ENCODE measurements around the gene SPPL3. TPM values are rescaled to one million over a fixed set of nuclear protein-coding genes. Genes with fewer than 3 reads are reported as not detected.

SPPL3 gene
- total RNA-seq, 1 donor from 2014 or later, result 29.6 TPM

DNA sequence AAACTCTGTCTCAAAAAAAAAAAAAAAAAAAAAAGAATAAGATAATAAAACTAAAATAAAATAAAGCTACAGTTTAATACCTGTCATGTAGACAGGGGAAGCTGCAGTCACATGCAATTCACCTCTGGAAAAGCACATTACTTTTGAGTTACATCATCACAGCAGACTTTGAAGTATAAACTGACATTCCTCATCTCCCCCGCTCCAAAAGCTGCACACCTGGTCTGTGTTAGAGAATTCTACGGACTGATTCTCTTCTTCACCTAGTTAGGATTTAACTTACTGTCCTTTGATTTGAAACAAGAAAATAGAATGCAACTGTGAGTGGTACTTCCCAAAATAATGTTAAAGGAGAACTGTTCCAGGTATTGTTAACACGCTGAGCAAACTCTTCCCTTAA, 25.1 kb downstream of the SPPL3 start:
- DNase-seq (ENCODE audit: low spot score), result peak; percentile 14

DNA sequence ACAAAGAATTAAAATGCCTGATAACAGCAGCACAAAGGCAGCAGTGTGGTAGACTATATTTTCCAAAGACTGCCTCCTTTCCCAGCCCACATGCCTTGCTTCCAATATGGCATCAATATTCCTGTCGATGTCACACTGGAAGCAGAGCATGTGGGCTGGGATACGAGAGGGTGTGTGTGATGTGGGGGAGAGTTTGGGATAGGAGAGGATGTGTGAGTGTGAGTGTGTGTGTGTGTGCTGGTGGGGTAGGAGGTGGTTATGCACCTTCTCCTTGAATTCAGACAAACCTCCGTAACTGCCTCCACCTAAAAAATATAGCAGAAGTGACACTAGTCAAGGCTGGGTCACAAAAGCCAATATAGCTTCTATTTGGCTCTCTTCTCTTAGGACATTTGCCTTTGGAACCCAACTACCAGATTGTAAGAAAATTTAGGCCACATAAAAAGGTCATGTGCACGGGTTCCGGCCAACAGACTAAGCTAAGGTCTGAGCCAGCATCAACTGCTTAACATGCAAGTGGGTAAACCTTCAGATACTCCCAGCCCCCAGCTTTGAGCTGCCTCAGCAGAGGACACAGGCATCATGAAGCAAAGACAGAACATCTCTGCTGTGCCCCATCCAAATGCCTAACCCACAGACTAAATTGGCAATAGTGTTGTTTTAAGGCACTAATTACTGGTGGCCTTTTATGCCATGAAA, 29.5 kb downstream of the SPPL3 start:
- DNase-seq (ENCODE audit: low spot score), result no peak

DNA sequence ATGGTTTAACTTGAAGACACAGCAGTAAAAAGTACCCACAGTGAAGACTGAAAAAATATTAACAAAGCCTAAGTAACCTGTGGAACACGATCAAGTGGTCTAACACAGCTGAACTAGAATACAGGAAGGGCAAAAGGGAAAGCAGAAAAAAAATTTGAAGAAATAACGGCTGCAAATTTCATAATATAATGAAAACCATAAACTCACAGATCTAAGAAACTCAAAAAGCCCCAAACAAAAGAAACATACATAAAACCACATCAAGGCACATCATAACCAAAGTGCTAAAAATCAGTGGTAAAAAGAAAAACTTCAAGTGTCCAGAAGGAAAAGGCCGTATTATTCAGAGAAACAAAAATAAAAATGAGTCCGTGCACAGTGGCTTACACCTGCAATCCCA, 30.9 kb downstream of the SPPL3 start:
- DNase-seq (ENCODE audit: low spot score), result no peak

DNA sequence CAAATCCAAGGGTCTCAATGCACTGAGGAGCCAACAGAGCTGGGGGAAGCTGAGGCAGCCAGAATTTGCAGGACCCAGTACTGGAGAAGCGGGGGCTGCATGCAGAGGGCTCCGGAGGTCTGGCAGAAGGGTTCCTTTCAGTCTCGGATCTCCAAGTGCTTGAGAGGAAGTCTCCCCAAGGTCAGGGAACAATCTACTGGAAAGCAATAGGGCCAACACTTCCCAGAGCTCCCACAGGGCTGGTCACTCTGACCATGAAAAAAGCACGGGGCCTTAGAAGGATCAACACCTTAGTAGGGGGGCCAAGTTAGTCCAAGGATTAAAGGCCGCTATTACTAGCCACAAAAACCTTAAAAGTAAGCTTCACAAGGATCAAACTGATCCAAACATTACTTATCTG, 31.7 kb downstream of the SPPL3 start:
- no peak for DNase-seq (ENCODE audit: low spot score)

DNA sequence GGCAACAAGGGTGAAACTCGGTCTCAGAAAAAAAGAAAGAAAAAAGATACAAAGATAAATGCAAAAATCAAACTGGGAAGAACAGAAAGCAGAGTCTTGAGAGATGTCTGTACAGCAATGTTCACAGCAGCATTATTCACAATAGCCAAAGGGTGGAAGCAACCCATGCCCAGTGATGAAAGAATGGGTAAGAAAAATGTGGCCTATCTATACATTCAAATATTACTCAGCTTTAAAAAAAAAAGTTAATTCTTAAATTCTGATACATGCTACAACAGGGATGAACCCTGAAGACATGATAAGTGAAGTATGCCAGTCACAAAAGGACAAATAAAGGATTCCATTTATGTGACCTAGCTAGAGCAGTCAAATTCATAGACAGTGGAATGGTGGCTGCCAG, 33.7 kb downstream of the SPPL3 start:
- no peak for DNase-seq (ENCODE audit: low spot score)

DNA sequence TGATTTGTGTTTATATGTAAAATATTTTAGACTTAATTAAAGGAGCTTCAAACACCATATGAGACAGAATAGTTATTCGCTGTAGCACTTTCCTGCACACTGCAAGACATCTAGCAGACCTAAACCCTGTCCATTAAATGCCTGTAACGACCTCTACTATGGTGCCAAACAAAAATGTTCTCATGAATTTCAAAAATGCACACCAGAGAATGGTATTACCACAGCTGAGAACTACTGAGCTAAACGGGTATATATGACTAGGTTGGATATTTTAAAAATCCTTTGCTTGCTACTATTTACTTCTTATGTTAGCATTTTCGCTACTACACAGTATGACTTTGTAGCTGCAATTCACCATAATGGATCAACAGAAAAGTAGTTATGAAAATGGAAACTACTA, 34.8 kb downstream of the SPPL3 start:
- DNase-seq (ENCODE audit: low spot score), result no peak

DNA sequence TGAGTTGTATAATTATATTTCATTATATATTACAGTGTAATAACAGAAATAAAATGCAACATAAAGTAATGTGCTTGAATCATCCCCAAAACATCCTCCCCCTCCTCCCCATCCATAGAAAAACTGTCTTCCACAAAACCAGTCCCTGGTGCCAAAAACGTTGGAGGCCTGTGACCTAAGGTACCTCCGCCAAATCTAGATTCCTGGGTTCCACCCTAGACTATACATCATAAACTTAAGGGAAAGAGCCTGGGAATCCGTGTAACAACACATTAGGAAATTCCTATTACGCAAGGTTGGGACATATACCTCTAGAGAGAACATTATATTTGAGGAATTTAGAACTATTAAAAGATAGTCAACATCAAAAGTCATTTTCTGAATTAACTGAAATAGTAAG, 38.0 kb downstream of the SPPL3 start:
- DNase-seq (ENCODE audit: low spot score), result no peak

DNA sequence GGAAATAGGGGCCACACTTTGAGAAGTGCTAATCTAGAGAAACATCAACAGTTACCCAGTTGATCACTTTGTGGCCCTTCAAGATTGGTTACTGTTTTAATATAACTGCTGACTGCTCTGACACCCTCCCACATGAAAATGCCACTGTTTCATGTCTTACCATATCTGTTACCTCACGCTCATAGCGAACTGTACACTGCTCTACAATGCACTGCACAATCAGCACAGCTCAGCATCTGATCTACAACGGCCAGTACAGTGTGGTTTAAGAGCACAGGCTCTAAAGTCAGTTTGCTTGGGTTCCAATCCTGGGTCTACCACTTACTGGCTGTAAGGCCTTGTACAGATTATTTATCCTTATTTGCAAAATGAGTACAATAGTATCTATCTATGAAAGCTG, 39.1 kb downstream of the SPPL3 start:
- DNase-seq (ENCODE audit: low spot score), result no peak

DNA sequence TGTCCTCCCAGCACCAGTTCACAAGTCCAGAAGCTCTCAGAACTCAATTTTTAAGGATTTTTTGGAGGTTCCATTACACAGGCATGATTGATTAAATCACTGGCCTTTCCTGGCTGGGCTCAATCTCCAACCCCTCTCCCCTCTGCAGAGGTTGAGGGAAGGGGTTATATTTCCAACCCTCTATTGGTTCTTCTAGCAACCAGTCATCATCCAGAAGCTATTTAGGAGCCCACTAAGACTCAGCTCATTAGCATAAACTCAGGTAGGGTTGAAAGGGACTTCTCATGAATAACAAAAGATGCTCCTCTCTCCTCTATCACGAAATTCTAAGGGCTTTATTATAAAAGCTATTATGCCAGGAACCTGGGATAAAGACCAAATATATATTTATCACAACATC, 41.5 kb downstream of the SPPL3 start:
- no peak for DNase-seq (ENCODE audit: low spot score)

DNA sequence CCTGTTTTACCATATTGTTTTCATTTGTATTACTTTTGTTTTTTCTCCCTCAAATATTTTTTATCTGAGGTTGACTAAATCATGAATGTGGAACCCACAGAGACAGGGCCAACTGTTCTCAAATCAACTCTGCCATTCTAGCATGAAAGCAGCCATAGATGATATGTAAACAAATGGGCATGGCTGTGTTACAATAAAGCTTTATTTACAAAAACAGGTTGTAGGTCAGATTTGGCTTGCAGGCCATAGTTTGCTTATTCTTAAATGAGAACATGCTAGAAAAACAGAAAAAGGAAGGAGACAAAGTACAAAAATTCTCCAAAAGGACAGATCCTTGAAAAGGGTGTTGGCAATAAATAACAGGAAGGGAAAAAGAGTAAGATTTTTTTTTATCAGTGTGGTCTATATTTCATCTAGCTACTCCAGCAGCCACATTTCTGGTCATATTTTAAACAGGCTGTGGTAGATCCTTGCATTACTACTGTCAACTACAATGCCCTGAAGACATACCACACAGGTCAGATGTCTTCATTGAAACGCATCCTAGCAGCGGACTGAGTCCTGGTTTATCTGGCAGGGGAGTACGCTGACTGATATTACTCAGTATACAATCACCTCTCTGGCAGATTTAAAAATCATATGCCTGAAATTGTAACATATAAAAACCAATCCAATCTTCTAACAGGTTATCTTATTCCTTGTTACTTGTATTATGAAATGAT, 42.9 kb downstream of the SPPL3 start:
- no peak for DNase-seq (ENCODE audit: low spot score)

DNA sequence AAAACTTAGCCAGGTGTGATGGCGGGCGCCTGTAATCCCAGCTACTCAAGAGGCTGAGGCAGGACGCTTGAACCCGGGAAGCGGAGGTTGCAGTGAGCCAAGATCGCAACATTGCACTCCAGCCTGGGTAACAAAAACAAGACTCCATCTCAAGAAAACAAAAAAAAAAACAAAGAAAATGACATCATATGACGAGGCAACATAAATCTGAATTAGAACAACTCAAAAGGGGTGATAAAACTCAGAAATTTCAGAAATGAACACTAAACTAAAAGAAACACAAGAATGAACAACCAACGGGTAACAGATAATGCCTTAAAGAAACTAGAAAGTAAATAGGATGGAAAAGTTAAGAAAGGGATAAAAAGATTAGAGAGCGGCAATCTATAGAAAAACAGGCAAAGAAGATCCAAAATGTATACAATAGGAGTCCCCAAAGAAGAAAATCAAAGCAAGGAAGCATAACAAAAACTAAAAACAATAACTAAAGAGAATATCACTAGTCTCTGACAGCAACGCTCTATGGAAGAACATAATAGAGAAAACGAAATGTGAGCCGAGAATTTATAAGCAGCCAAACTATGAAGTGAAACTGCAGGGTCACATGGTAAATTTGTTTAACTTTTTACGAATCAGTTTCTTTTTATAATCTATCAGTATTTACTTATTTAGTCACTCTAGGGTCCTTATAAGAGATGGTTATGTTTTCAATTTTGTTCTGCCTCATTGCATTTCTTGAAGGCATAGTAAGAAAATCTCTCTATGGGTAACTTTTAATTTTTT, 45.7 kb downstream of the SPPL3 start:
- DNase-seq (ENCODE audit: low spot score), result no peak

DNA sequence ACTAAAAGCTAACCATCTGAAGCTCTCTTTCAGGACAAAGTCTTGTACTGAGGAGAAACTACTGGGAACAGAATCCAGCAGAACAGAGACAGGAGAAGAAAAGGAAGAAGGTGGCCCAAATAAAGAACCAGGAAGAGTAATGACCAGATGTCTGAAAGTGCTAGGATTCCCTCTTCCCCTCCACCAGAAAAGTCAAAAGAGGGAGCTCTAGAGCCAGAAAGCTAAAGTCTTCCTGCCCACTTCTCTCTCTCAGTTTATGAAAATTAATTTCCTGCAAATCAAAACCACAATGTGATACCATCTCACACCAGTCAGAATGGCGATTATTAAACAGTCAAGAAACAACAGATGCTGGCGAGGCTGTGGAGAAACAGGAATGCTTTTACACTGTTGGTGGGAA, 47.2 kb downstream of the SPPL3 start:
- DNase-seq (ENCODE audit: low spot score), result no peak

DNA sequence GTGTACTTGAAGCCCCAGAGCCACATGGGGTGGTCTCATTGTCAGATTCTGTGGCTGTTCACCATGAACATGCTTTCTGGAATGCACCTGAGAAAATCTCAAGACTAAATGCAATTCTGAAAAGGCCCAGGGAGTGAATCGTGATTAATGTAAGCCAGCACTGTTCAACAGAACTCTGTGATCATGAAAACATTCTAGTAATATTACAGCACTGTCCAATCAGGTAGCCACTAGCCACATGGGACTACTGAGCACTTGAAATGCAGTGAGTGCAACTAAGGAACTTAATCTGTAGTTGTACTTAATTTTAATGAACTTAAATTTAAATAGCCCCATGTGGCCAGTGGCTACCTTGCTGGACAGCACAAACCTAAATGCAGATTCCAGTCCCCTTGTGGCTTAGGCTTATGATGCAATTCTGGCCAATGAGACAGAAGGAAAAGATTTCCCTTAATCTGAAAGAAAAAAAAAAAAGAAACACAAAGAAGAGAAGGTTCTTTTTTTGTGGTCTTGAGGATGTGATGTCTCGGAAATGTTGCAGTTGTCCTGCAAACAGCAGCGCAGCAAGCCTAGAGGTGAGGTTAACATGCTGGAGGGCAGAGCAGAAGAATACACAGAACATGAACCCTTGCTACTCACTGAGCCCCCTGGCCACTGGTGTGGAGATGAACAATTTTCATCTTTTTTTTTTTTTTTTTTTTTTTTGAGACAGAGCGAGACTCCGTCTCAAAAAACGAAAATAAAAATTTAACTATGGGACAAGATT, 48.2 kb downstream of the SPPL3 start:
- no peak for DNase-seq (ENCODE audit: low spot score)

DNA sequence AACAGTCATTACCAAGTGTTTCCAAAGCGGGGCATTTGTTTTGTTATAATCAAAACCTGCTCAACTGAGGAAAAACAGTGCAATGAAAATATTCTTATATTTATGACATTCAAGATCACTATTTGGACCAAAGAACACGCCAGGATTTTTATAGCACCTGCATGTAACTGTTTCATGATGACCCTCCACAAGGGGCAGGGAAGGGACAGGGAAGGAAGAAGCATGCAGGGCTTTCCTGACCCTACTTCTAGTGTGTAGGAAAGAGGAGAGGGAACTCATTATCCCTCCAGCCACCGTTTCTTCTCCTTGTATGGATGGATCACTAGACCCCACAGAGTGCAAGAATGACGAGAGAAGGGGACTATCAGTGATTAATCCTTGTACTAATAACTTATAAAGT, 49.4 kb downstream of the SPPL3 start:
- no peak for DNase-seq (ENCODE audit: low spot score)

DNA sequence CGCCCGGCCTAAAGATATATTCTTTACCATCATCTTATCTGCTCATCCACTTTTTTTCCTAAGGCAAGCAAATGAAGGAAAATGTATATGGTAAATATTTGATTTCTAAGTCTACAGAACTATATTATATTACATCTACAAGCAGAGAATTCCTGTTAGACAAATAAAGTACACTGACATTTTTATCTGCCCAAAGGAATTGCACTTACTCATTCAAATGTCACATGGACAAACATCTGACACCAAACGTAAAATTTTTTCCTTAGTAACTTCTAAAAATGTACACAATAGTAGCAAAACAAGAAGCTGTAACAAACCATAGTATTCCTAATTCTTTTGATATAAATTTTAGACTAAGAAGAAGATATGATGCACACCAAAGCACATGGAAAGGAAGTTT, 51.0 kb downstream of the SPPL3 start:
- DNase-seq (ENCODE audit: low spot score), result no peak

DNA sequence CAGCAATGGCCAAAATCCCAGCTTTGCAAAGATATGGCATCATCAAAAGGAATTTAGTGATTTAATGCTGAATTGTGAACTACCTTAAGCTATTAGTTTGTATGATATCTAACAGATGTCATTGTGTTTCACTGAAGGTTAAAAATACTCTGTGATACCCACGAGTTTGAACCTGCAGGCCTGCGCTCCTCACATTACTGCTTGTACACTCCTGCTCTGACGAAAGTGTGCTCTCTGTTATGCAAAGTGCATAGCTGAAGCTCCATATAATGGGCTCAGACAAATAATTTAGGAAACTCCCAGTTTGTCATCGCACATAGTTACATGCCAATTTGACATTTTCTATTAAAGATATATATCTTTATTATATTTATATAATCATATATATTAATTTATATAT, 52.2 kb downstream of the SPPL3 start:
- DNase-seq (ENCODE audit: low spot score), result no peak

DNA sequence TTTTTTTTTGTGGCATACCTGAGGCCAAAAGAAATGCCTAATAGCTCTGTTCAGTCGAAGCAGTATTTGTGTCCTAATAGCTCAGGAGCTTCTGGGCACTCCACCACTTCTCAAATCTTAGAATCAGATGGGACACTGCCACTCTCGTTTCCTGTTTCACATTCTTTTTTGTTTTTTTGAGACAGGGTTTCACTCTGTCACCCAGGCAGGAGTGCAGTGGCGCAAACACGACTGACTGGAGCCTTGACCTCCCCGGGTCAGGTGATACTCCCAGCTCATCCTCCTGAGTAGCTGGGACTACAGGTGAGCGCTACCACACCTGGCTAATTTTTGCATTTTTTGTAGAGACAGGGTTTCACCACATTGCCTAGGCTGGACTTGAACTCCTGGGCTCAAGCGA, 52.7 kb downstream of the SPPL3 start:
- DNase-seq (ENCODE audit: low spot score), result no peak

DNA sequence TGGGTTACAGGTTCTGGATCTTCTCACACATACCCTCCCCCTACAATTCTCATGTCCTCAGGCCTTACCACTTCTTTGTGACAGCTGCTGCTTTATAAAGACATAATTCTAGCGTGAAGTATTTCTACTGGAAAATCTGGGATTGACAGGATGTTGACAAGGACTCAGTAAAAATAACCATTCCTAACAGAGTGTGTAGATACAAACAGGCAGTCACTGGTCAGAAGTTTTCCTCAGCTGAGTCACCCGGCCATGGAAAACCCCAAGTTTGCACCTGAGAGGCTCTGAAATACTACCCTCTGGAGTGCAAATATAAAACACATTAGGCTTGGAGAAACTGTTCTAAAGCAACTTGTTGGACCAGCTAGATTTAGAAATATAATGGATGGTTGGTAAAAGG, 54.4 kb downstream of the SPPL3 start:
- no peak for DNase-seq (ENCODE audit: low spot score)

DNA sequence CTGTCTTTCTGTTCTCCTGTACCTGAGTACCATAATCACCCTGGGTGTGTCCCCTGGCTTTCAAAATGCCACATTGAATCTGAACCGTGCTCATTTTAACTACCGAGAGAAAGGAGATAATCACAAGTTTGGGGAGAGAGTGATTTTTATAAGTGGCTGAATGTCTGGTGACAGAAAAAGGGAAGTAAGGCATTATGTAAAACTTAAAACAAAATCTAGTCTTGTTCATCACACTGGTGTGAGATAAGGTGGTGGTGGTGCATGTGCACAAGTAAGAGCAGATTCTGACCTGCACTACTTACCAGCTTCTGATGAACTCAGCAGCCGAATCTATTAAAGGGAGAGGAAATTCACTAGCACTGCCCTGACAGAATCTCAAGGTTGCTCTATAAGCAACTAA, 56.3 kb downstream of the SPPL3 start:
- DNase-seq (ENCODE audit: low spot score), result no peak

DNA sequence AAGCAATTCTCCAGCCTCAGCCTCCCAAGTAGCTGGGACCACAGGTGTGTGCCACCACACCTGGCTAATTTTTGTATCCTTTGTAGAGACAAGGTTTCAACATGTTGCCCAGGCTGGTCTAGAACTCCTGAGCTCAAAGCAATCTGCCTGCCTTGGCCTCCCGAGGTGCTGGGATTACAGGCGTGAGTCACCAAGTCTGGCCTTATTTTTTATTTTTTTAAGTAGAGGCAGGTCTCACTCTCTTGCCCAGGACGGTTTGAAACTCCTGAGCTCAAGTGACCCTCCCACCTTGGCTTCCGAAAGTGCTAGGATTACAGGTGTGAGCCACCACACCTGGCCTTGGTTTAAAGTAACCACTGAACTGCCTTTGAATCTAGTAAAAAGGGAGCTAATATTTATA, 56.8 kb downstream of the SPPL3 start:
- DNase-seq (ENCODE audit: low spot score), result no peak

DNA sequence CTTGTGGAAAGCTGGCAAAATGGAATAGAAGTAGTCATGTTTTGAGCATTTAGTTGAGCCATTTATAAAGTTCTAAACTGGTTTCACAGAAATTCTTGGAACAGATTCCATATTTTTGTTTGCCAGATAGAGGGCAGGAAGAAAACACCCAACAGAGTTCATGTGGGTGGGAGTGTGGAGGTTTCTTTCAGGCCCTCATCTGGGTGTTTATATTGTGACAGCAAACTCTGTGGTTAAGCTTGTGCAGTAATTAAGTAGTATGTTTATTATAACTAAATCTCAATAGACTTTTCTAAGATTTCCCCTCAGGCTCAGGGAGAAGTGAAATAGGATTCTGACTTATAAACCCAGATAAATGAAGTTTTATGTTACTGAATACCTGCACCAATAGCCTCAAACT, 57.4 kb downstream of the SPPL3 start:
- no peak for DNase-seq (ENCODE audit: low spot score)

DNA sequence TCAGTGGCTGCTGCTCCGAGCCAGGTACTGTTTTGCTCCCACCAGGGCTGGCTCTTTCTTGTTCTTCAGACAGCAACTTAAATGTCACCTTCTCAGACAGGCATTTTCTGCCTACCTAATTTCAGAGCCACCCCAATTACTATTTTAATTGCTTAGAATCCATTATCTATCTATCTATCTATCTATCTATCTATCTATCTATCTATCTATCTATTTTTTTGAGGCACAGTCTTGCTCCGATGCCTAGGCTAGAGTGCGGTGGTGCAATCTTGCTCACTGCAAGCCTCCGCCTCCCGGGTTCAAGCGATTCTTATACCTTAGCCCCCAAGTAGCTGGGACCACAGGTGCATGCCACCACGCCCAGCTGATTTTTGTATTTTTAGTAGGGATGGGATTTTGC, 58.5 kb downstream of the SPPL3 start:
- no peak for DNase-seq (ENCODE audit: low spot score)
